A673 (cell line): ENCODE results near the gene SEC63. TPM values are rescaled to one million over a fixed set of nuclear protein-coding genes. Genes with fewer than 3 reads are reported as not detected.

Source experiments
- BruUV-seq: library from RNA; stranded (reverse); fragments of 400-500 nt; replicated peaks from 2 replicates; lab custom pipeline; 2021; lab: Mats Ljungman, UMichigan
- CTCF ChIA-PET: fragments of 300-600 bp; sonication (Branson Sonifier 250); formaldehyde crosslinking; loops from one replicate; lab custom pipeline; 2022; ENCODE audit warnings: antibody characterized with exemption; lab: Charles Lee
- POLR2A ChIA-PET: fragments of 300-600 bp; sonication (Branson Sonifier 250); formaldehyde crosslinking; loops from one replicate; lab custom pipeline; 2022; ENCODE audit warnings: antibody characterized with exemption; ENCODE audit not compliant: low non-redundant PET; lab: Charles Lee
- DNase-seq: peaks from one replicate; pipeline ENCODE4 v3.0.0-alpha.2; 2015; ENCODE audit warnings: low spot score
- H3K27ac ChIP-seq: fragments of 200-600 bp; sonication (generic); 2 replicates; pipeline ENCODE4 v1.5.1; 2016; ENCODE audit warnings: mixed run types, low read depth, mild to moderate bottlenecking, mixed read lengths, antibody characterized with exemption, low read length; ENCODE audit not compliant: poor library complexity, severe bottlenecking
- H3K27me3 ChIP-seq: fragments of 200-600 bp; sonication (generic); replicated peaks from 2 replicates; pipeline ENCODE4 v1.6.1; 2017; ENCODE audit warnings: mixed run types, low read depth, mild to moderate bottlenecking, mixed read lengths, antibody characterized with exemption, low read length; ENCODE audit not compliant: insufficient read depth, poor library complexity
- H3K36me3 ChIP-seq: fragments of 200-600 bp; sonication (generic); 2 replicates; pipeline ENCODE4 v1.6.1; 2016; ENCODE audit warnings: mixed run types, mild to moderate bottlenecking, mixed read lengths, antibody characterized with exemption, low read length; ENCODE audit not compliant: insufficient read depth, poor library complexity, severe bottlenecking
- H3K4me1 ChIP-seq: fragments of 200-600 bp; sonication (generic); 2 replicates; pipeline ENCODE4 v1.6.1; 2017; ENCODE audit warnings: mixed run types, mild to moderate bottlenecking, mixed read lengths, antibody characterized with exemption, low read length; ENCODE audit not compliant: insufficient read depth, poor library complexity, severe bottlenecking
- H3K4me3 ChIP-seq: fragments of 200-600 bp; sonication (generic); 2 replicates; pipeline ENCODE4 v1.5.1; 2016; ENCODE audit warnings: low read depth, mixed run types, mild to moderate bottlenecking, mixed read lengths, low read length; ENCODE audit not compliant: poor library complexity, severe bottlenecking
- H3K9me3 ChIP-seq: fragments of 200-600 bp; sonication (generic); 2 replicates; pipeline ENCODE4 v1.6.1; 2016; ENCODE audit warnings: mixed run types, low read depth, mild to moderate bottlenecking, mixed read lengths, antibody characterized with exemption, low read length; ENCODE audit not compliant: poor library complexity, severe bottlenecking
- EZH2 ChIP-seq: fragments of 200-600 bp; sonication (generic); IDR thresholded peaks from 2 replicates; pipeline ENCODE4 v1.6.1; 2017; ENCODE audit warnings: borderline replicate concordance, low read depth, mild to moderate bottlenecking, mixed read lengths, antibody characterized with exemption, low read length; ENCODE audit not compliant: poor library complexity, severe bottlenecking
- intact Hi-C: fragments of 100-400 bp; cut with micrococcal nuclease; formaldehyde crosslinking; loops from one replicate; pipeline ENCODE4 v1.10.0; 2022; ENCODE audit not compliant: unreplicated experiment
- total RNA-seq: library from RNA; stranded (reverse); gene quantifications from 2 replicates; pipeline ENCODE4 v1.2.3, GENCODE V29; 2021
- TF ChIP-seq, protein P1 (sequence below): fragments of 300-800, 200-600 bp; sonication (generic); conservative IDR thresholded peaks from 2 replicates; pipeline ENCODE4 v1.5.1; 2017; ENCODE audit warnings: low read depth, mild to moderate bottlenecking, antibody characterized with exemption, low read length, moderate library complexity, mixed read lengths

The SEC63 gene
- total RNA-seq, 1 experiment from 2014 or later: 159 TPM

DNA sequence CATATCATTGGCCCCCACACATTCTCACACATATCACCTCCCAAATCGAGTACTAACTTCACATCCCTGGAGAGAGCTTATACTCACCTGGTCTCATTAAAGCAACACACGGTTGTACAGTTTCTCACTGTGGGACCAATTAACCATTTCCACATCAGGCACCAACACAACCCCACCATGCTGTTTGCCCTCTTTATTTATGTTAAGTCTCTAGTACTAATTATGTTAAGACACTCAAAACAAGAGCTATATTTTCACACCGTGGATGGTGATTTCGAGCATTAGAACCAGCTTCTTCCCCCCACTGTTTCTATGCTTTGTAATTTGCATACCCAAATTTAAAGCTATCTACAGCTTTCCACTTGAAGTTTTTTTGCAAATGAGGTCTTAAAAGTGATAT, 140.2 kb downstream of the SEC63 start:
- DNase-seq: no peak
- no TSS peak for BruUV-seq
- CTCF ChIA-PET: no interaction called here
- POLR2A ChIA-PET: no interaction called here
- TF ChIP-seq EZH2: no peak
- TF ChIP-seq, protein P1, sequence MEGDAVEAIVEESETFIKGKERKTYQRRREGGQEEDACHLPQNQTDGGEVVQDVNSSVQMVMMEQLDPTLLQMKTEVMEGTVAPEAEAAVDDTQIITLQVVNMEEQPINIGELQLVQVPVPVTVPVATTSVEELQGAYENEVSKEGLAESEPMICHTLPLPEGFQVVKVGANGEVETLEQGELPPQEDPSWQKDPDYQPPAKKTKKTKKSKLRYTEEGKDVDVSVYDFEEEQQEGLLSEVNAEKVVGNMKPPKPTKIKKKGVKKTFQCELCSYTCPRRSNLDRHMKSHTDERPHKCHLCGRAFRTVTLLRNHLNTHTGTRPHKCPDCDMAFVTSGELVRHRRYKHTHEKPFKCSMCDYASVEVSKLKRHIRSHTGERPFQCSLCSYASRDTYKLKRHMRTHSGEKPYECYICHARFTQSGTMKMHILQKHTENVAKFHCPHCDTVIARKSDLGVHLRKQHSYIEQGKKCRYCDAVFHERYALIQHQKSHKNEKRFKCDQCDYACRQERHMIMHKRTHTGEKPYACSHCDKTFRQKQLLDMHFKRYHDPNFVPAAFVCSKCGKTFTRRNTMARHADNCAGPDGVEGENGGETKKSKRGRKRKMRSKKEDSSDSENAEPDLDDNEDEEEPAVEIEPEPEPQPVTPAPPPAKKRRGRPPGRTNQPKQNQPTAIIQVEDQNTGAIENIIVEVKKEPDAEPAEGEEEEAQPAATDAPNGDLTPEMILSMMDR: no peak
- H3K4me3 ChIP-seq: no peak overlapping the region
- H3K36me3 ChIP-seq: no peaks in the 10 kb centered on the region
- peaks cover 3% of the 10 kb centered on the region for H3K27me3 ChIP-seq
- H3K4me1 ChIP-seq: peaks cover 14% of the 10 kb centered on the region
- no peak overlapping the region for H3K27ac ChIP-seq
- H3K9me3 ChIP-seq: no peaks in the 10 kb centered on the region
- intact Hi-C loops: no loop called here

Other genes with a start within 250 kb of the SEC63 start
- gene SCML4, start 133.9 kb downstream of the SEC63 start, total RNA-seq: not detected in 2 replicates
- gene OSTM1, start 116.5 kb upstream of the SEC63 start, total RNA-seq: 19.7 and 23.8 TPM in 2 replicates
- not detected in 2 replicates for gene NR2E1, start 207.8 kb upstream of the SEC63 start, total RNA-seq